Esophagus muscularis mucosa (tissue), 4 donors: ENCODE data around the gene PIGK.

ENCODE experiments used
- CTCF ChIP-seq, 3 experiments: fragments of 200-600 bp in 2 of 3; fragments of 450-650 bp in 1 of 3; sonication (generic) in 2 of 3; IDR thresholded peaks; one replicate each; pipeline ENCODE4 v1.5.1; 2017 to 2019; ENCODE audit warnings: antibody characterized with exemption in 3 of 3, mild to moderate bottlenecking in 2 of 3, moderate library complexity in 1 of 3
- EP300 ChIP-seq: sonication (generic); formaldehyde crosslinking; IDR thresholded peaks from one replicate; pipeline ENCODE4 v1.6.1; 2017; ENCODE audit warnings: antibody characterized with exemption
- POLR2A ChIP-seq: fragments of 450-650 bp; IDR thresholded peaks from one replicate; pipeline ENCODE4 v1.6.1; 2017; ENCODE audit warnings: antibody characterized with exemption, moderate library complexity, mild to moderate bottlenecking, low read depth
- POLR2AphosphoS5 ChIP-seq, 2 donors: sonication (generic); formaldehyde crosslinking; IDR thresholded peaks; one replicate each; pipeline ENCODE4 v1.6.1; 2017; ENCODE audit warnings: antibody characterized with exemption in 2 of 2

- TF ChIP-seq POLR2A (no peak), EP300 (no peak), CTCF (IDR thresholded peaks at IDR 0.05) (no peak), POLR2AphosphoS5 (IDR thresholded peaks at IDR 0.05) (no peak)
Observed at GRCh38 chr1:77179632-77180031, 39.6 kb downstream of the PIGK start.
